Activated CD8-positive, alpha-beta memory T cell treated with anti-CD3 and anti-CD28 coated beads for 4 hours (primary cell): ENCODE measurements around the gene DUSP21.
A peak's percentile ranks its signal among the peaks of the same experiment; 100 is the strongest.
"Not testable (repeated sequence)": the region's sequence is repeated elsewhere in the genome, so short reads cannot be mapped to it uniquely, and the experiment has no call there.

Experiments
- DNase-seq, 2 donors: peaks; one replicate each; pipeline ENCODE4 v3.0.0-alpha.2; 2020; ENCODE audit warnings: low read depth in 2 of 2

DUSP21 gene

DNA sequence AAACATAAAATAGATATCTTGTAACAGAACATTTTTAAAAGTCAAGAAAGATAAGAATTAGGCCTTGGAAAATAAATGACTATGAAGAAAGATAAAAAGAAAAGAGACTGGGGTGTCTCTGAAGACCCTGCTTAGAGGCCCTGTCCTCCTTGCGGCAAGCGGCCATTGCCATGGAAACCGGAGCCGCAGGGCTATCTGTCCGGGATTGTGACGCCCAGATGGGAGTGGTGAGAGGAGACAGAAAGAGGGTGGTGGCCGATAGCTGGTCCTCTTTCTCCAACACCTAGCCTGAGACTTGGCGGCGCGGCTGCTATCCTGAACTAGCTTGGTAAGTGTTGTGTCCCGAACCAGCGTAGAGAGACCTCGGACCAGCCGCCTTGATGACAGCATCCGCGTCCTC is at the start of gene DUSP21:
Gene DUSP21, plus strand, starts transcription at position 269 of the 400 bp plus-strand sequence. Its CDS starts 112 bp downstream, at position 381.
- DNase-seq, result no peak

DNA sequence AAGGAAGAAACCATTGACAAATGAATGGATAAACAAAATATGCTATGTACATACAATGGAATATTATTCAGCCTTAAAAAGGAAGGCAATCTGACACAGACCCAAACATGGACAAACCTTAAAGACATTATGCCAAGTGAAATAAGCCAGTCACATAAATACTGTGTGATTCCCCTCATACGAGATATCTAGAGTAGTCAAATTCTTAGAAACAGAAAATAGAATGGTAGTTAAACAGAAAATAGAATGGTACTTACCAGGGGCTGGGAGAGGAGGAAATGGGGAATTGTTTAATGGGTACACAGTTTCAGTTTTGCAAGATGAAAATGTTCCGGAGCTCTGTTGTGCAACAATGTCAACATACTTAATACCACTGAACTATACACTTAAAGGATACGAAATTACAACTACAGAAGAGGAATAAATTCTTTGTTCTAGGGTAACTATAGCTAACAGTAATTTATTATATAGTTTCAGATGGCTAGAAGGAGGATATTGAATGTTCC is 47.8 kb upstream of the DUSP21 start:
- no peak for DNase-seq

DNA sequence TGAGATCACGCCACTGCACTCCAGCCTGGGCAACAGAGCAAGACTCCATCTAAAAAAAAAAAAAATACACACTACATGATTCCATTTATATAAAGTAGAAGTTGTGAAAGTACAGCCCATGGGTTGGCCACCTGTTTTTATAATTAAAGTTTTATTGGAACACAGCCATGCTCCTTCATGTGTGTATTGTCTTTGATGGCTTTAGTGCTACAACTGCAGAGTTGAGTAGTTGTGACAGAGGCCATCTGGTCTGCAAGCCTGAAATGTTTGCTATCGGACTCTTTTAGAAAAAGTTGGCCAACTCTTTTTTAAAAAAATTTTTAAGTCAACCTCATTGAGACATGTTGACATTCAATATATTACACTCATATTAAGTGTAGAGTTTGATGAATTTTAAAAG is 41.2 kb upstream of the DUSP21 start:
- DNase-seq, result no peak

DNA sequence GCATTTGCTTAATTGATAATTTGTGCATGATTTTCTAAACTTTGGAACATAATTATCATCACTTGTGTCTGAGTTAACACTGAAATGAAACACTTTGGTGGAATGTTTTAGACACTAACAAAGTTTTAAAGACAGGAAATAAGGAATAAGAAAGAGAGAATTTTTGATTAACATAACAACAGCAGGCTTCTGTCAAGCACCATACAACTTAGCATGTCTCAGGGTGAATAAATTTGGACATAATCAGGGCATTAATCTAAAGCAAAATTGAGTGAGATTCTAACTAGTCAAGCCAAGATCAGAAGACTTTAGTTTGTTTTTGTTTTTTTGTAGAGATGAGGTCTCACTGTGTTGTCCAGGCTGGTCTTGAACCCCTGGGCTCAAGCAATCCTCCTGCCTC is 28.1 kb upstream of the DUSP21 start:
- no peak for DNase-seq

DNA sequence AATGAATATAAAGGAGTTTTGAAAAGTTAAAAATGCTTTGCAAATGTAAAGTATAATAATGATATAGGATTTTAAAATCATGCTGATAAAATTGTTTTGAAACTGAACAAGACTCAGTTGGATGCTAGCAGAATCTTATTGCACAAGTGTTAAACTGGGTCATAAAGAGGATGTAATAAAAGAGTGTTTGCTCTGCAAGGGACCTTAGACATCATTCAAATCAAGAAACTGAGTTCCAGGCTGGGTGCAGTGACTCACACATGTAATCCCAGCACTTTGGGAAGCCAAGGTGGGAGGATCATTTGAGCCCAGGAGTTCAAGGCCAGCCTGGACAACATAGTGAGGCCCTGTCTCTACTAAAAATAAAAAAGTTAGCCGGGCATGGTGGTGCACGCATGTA is 27.5 kb upstream of the DUSP21 start:
- no peak for DNase-seq

DNA sequence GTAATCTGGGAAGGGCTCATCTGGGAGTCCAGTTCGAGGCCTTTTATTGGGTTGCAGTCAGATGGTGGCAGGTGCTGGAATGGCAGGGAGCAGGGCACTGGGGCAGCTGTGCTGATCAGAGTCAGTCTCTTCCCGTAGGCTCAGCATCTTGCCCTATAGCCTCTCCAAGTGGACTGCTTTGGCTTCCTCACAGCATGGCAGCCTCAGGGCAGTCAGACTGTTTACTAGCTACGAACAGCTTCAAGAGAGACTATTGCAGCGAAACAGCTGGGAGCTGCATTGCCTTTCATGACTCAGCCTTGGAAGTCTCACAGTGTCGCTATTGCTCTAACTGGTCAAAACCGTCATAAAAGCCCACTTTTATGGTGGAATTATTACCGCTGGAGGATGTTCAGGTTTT is 26.8 kb upstream of the DUSP21 start:
- no peak for DNase-seq

DNA sequence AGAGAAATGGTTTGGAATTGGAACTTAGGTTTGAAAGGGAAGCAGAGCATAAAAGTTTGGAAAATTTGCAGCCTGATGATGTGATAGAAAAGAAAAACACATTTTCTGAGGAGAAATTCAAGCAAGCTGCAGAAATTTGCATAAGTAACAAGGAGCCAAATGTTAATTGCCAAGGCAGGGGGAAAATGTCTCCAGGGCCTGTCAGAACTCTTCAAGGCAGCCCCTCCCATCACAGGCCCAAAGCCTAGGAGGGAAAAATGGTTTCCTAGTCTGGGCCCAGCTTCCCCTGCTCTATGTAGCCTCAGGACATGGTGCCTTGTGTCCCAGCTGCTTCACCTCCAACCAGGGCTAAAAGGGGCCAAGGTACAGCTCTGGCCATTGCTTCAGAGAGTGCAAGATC is 21.2 kb upstream of the DUSP21 start:
- no peak for DNase-seq

DNA sequence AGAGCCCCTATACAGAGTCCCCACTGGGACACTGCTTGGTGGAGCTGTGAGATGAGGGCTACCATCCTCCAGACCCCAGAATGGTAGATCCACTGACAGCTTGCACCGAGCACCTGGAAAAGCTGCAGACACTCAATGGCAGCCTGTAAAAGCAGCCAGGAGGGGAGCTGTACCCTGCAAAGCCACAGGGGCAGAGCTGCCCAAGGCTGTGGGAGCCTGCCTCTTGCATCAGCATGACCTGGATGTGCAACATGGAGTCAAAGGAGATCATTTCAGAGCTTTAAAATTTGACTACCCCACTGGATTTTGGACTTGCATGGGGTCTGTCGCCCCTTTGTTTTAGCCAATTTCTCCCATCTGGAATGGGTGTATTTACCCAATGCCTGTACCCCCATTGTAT is 20.6 kb upstream of the DUSP21 start:
- DNase-seq, result not testable (repeated sequence)

DNA sequence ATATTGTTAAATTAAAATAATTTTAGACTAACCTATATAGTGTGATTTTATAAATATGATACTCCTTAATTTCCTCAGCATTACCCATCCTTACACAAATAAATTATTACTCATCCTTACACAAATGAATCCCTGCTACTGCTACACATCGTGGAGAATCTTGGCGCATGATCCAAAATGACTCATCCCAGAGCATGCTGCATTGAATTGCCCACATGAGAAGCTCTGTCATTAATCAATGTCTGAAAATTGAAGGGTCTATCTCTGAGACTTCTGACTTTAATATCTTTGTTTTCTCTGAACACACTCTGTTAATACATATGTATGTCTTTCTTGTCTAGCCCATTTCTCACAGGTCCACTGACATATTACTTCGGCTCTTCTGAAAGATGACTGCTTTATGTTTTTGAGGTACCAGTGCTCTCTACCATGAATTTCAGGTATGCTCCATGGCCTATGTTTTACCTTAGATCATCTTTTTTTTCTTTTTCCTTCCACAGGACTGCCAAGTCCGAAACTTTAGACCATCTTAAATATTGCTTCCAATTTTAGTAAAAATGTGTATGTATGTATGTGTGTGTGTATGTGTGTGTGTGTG is 15.7 kb upstream of the DUSP21 start:
- no peak for DNase-seq

DNA sequence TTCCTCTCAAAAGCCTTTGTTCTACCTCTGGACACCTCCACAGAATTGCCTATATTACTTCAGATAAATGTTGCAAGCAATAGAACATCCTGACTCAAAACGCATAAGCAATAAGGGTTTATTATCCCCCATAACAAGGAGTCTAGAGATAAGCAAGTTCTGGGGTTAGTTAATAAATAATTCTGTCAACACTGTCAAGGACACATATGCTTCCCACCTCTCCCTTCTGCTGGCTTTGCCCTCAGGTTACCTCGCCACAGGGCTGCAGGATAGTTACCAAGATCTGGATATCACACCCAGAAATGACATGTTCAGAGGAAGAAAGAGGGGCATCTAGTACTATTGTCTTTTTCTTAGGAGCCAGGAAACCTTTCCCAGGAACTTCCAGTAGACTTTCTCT is 14.0 kb upstream of the DUSP21 start:
- DNase-seq, result no peak

DNA sequence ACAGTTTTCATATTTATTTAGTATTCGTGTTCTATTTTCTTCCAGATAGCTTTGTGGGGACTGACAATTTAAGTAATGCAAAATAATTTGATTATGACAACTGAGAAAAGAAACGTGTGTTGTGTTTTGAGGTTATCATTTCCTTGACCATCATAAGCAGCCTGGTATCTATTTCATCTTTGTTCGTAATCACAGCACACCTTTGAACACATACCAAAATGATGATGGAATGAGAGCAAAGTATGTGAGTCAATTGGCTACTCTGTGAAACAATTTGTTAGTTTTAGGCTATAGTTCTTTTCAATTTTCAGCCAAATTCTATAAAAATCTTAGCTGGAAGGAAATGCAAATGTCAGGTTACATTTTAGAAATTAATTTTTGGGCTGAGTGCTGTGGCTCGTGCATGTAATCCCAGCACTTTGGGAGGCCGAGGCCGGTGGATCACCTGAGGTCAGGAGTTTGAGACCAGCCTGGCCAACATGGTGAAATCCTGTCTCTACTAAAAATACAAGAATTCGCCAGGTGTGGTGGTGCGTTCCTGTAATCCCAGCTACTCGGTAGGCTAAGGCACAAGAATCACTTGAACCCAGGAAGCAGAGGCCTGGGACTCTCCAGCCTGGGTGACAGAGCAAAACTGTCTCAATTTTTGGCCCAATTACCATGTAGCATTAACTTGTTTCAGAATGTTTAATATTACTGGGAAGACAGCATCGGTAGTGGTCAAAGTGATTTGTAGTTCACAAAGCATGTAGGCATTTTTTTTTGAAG is 1.1 kb upstream of the DUSP21 start:
- DNase-seq, result no peak

DNA sequence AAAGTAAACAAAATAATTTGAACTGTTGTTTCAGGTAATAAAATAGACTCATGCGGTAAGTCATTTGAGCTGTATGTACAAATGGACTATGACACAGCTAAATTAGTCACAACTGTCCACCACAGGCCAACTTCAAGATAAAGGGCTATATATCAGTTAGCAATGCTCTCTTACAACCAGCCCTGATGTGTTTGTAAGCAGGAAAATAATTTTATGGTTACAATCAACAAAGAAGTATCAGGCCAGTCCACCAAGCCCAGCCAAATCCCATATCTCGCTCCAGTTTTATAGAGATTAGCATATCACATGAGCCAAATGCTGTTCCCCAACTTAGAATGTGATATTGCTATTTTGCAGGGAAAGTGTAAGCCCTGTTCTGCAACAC is 511 bp upstream of the DUSP21 start:
- DNase-seq, result no peak

DNA sequence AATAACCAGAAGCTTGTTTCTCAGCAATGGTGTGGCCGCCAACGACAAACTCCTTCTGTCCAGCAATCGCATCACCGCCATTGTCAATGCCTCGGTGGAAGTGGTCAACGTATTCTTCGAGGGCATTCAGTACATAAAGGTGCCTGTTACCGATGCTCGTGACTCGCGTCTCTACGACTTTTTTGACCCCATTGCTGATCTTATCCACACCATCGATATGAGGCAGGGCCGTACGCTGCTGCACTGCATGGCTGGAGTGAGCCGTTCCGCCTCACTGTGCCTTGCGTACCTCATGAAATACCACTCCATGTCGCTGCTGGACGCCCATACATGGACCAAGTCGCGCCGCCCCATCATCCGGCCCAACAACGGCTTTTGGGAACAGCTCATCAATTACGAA is 383 bp downstream of the DUSP21 start:
- no peak for DNase-seq

DNA sequence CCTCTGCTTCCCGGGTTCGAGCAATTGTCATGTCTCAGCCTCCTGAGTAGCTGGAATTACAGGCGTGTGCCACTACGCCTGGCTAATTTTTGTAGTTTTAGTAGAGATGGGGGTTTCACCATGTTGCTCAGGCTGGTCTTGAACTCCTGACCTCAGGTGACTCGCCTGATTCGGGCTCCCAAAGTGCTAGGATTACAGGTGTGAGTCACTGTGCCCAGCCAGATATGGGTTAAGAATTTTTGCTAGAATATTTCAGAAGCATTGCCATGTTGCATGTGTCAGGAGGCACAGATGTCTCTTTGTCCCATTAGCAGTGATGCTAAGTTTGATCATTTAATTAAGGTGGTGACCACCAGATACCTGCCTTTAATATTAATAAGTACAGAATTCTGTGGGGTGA is 7.1 kb downstream of the DUSP21 start:
- DNase-seq, result not testable (repeated sequence)

DNA sequence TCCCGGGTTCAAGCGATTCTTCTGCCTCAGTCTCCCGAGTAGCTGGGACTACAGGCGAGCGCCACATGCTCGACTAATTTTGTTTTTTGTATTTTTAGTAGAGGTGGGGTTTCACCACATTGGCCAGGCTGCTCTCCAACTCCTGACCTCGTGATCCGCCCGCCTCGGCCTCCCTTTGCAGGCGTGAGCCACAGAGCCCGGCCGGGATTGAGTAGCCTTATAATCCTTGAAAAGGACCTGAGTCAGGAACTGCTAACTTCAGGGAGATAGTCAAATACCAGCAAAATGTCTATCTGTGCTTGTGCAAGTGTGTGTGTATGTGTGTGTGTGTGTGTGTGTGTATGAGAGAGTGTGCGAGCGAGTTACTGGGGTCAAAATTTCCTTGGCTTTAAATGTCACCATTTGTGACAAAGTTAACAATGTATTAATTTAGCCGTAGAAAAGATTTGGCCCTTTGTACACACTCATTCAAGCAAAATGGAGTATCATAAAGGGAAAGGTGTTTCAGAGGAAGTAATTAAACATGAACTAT is 27.4 kb downstream of the DUSP21 start:
- no peak for DNase-seq

DNA sequence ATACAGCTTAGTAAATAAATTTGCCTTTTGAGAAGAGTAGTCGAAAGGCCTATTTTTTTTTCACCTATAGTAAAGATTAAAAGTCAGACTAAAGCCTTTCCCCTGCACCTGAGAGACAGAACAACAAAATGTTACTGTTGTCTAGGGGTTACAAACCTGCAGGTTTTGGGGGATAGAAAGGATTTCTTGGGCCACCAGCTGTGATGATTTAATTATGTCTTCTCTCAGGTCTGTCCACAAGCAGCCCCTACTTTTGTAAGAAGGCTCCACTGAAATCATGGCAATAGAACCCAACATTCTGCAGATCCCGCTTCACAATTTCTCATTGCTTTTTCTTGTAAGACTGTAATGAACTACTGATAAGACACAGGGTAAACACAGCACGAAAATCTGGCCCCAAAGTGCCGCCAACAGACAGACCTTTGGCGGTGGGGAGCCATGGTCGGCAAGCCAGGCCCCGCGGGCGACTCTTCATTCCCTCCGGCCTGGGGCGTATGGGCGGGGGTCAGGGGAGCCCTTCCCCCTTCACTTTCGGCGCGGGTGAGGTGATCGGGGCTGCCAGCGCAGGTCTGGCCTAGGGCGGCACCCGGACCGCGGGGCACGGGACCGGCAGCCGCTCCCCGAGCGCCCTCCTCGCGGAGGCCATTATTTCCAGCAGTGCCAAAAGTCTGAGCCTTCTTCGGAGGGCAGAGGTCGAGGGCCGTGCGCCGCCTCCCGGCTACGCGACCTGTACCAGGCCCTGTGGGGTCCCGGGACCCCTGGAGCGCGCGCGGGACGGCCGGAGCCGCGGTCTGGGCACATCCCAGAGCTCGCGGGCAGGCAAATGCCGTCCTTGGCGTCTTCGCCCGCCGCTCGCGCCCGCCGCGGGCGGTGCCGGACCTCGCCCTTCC is 28.4 kb downstream of the DUSP21 start:
- DNase-seq, result no peak

DNA sequence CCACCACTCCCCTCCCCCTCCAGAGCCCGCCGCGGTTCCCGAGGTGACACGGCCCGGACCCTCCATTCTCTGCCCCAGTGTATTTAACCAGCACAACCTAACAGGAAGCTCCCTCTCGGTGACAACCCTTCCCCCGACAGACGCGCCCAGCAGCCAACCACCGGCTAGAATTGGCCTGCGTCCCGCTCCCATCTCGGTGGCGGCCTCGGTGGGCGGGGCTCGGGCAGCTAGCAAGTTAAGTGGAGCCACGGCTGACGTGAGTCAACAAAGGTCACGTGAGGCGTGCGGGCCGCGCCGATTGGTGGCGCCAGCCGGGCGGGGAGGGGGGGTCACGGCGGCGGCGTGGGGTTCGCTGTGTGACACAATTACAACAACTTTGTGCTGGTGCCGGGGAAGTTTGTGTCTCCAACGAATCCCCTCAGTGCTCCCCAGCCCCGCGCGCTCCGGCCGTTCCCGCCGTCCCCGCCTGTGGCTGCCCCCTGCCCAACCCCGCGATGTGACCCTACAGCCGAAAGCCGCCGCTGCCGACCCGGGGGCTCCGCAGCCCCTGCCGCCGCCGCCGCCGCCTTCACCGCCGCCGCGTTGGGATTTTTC is 29.1 kb downstream of the DUSP21 start, which contains the start of gene KDM6A:
Gene KDM6A, plus strand, starts transcription at position 368 of the 594 bp plus-strand sequence. CDS start 364 bp downstream, outside the sequence.
- peak; percentile 92 to 100 for DNase-seq

DNA sequence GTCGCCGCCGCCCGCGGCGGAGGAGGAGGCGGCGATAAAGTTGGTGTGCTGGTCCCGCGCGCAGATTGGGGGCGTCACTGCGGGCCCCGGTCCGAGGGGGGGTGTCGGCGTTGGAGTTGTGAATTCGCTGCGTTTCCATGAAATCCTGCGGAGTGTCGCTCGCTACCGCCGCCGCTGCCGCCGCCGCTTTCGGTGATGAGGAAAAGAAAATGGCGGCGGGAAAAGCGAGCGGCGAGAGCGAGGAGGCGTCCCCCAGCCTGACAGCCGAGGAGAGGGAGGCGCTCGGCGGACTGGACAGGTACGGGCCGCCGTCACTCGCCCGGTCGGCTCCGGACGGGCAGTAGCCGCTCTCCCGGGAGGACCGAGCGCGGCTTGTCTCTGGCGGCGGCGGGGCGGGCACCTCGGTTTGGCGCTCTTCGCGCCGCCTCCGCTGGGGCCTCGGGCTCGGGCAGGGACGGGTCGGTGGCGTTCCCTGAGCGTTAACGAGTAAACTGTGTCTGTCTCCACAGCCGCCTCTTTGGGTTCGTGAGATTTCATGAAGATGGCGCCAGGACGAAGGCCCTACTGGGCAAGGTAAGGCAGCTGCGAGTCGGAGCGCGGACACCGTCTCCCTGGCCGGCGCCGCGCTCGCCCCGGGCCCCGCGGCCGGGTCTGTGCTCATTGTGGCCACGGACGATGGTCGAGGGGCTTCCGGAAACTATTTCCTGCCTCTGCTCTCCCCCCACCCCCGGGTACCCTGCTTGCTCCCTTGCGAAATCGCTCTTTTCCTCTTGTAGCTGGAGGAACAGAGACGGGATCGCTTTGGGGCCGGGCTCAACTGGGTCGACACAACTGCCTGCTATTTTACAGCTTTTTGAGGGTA is 29.8 kb downstream of the DUSP21 start:
- peak; percentile 5 to 20 for DNase-seq

DNA sequence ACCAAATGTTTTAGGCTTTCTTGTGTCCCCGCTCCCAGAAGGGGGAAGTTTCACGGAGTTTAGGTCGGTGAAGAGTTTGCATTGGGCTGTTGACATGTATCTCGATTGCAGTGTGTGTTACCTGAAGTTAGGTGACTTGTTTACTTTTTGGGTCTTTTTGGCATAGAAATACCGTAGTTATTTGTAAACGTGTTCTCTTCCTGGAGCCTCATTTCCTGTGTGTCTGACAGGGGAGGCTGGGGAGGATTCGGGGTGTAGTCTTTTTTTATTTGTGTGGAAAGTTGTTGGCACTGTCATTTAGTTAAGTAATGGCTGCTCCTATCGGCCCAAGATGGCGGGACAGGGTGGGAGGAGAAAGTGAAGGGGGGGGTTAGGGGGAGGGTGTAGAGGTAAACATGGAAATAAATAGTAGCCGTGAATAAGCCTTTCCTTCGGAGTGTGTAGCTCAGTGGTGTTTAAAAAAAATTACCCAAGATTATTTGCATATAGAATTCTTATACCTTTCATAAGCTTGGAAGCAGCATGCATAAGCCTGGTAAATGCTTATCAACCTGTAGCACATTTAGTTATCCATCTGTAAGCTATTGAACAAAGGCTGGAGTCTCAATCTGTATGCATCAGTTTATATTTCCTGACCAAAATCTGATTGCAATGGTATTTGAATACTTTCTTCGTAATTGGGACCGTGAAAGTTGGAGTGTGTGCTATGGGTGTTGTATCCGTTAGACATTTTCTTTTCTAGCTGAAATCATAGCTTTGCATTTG is 30.8 kb downstream of the DUSP21 start:
- DNase-seq, result peak in 1 of 2 donors; percentile 3

DNA sequence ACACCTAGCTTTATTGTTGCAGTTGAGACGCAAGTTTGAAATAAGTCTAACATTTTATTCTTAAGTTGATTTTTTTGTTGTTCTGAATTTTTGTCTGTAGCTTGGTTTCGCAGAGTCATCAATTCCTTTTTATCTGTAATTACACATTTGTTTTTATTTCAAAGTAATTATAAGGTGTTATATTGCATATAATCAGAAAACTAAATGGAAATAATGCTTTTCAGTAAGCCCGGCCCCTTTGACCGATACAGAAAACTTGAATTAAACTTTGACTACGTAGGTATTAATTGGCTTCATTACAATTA is 31.3 kb downstream of the DUSP21 start:
- DNase-seq, result no peak
